Transverse colon (tissue), 4 donors: ENCODE results near the gene ZBTB40. TPM values are rescaled to one million over a fixed set of nuclear protein-coding genes. Genes with fewer than 3 reads are reported as not detected.

Experiments
- DNase-seq: peaks from one replicate; pipeline ENCODE4 v3.0.0-alpha.2; 2019
- H3K27ac ChIP-seq, 4 donors: fragments of 200-600 bp; sonication (generic); 2 replicates each; pipeline ENCODE4 v1.5.1; 2016 to 2018; ENCODE audit warnings: inconsistent platforms in 4 of 4
- H3K27me3 ChIP-seq: fragments of 200-600 bp; sonication (generic); 2 replicates; pipeline ENCODE4 v1.5.1; 2017; ENCODE audit warnings: inconsistent platforms
- H3K36me3 ChIP-seq, 4 donors: fragments of 200-600 bp; sonication (generic); 2 replicates each; pipeline ENCODE4 v1.5.1; 2017 to 2019; ENCODE audit warnings: inconsistent platforms in 4 of 4
- H3K4me1 ChIP-seq, 4 donors: fragments of 200-600 bp; sonication (generic); 2 replicates each; pipeline ENCODE4 v1.5.1; 2017 to 2020; ENCODE audit warnings: inconsistent platforms in 4 of 4
- H3K4me3 ChIP-seq, 4 donors: fragments of 200-600 bp; sonication (generic); 1 replicate in 1 of 4; 2 replicates in 3 of 4; pipeline versions ENCODE4 v1.5.1 to v1.6.1; 2017 to 2019; ENCODE audit warnings: inconsistent platforms in 4 of 4
- H3K9me3 ChIP-seq, 2 donors: fragments of 200-600 bp; sonication (generic); 2 replicates each; pipeline ENCODE4 v1.5.1; 2017 to 2019; ENCODE audit warnings: inconsistent platforms in 2 of 2
- EP300 ChIP-seq: sonication (generic); formaldehyde crosslinking; IDR thresholded peaks from one replicate; pipeline ENCODE4 v1.6.1; 2017; ENCODE audit warnings: antibody characterized with exemption, low read depth
- POLR2A ChIP-seq: fragments of 450-650 bp; IDR thresholded peaks from one replicate; pipeline ENCODE4 v1.6.1; 2016; ENCODE audit warnings: antibody characterized with exemption, mild to moderate bottlenecking, moderate library complexity
- POLR2AphosphoS5 ChIP-seq, 3 donors: sonication (generic); formaldehyde crosslinking; IDR thresholded peaks; one replicate each; pipeline ENCODE4 v1.6.1; 2016; ENCODE audit warnings: antibody characterized with exemption in 3 of 3
- WGBS, 2 donors: methylation state at CpG; one replicate each; pipeline ENCODE4 v1.1.5; 2018; ENCODE audit warnings: low coverage in 1 of 2; 5-methylcytosine and 5-hydroxymethylcytosine counted together
- in situ Hi-C, 4 donors: fragments of 200-750 bp; cut with MboI; loops; one replicate each; pipeline versions ENCODE4 v1.15.0 to v1.15.1; 2017; ENCODE audit warnings: low sequenced_read_pairs in 3 of 4, low pct_ligation_motif_present in 1 of 4, low pct_unique_long_range_greater_than_20kb in 1 of 4
- intact Hi-C: fragments of 100-400 bp; cut with DNase I; formaldehyde crosslinking; loops from one replicate; pipeline ENCODE4 v1.15.1; 2023; ENCODE audit warnings: low total_unique reads
- total RNA-seq, 4 donors: library from RNA; depleted of rRNA; stranded (reverse); fragments of >200 nt; gene quantifications; one replicate each; pipeline ENCODE4 v1.1.0, GENCODE V29; 2016
- TF ChIP-seq, protein P1 (sequence below), 5 experiments: fragments of 200-600 bp in 3 of 5; fragments of 450-650 bp in 2 of 5; sonication (generic) in 3 of 5; IDR thresholded peaks; 1 replicate in 2 of 5; 2 replicates in 3 of 5; pipeline ENCODE4 v1.5.1; 2016 to 2017; ENCODE audit warnings: antibody characterized with exemption in 5 of 5, inconsistent platforms in 3 of 5, mild to moderate bottlenecking in 2 of 5, moderate library complexity in 1 of 5

The ZBTB40 gene
- total RNA-seq, 4 donors from 2014 or later: 17.7 to 30.3 (median 21.1) TPM

DNA sequence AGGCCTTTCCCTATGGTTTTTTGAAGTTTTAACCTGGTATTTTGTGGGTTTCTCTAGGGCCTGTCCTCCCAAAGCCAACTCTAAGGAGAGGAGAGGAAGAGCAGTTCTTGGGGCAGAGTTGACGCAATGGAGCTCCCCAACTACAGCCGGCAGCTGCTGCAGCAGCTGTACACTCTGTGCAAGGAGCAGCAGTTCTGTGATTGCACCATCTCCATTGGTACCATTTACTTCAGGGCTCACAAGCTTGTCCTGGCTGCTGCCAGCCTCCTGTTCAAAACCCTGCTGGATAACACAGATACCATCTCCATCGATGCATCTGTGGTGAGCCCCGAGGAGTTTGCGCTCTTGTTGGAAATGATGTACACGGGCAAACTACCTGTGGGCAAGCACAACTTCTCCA, 38.2 kb downstream of the ZBTB40 start:
- Histone ChIP-seq H3K27me3 (no peaks in the 10 kb centered on the region), H3K36me3 (no peaks in the 10 kb centered on the region), H3K9me3 (peaks cover 0 to under 1% of the 10 kb centered on the region in 2 donors), H3K27ac (no peak overlapping the region), H3K4me3 (no peak overlapping the region), H3K4me1 (no peaks in the 10 kb centered on the region)
- in situ Hi-C loops: no loop called here
- intact Hi-C loops: no loop called here
- 92 to 100% methylated on average over 4 to 6 of the region's 6 CpGs for WGBS, 2 donors
- DNase-seq: no peak
- TF ChIP-seq, protein P1, sequence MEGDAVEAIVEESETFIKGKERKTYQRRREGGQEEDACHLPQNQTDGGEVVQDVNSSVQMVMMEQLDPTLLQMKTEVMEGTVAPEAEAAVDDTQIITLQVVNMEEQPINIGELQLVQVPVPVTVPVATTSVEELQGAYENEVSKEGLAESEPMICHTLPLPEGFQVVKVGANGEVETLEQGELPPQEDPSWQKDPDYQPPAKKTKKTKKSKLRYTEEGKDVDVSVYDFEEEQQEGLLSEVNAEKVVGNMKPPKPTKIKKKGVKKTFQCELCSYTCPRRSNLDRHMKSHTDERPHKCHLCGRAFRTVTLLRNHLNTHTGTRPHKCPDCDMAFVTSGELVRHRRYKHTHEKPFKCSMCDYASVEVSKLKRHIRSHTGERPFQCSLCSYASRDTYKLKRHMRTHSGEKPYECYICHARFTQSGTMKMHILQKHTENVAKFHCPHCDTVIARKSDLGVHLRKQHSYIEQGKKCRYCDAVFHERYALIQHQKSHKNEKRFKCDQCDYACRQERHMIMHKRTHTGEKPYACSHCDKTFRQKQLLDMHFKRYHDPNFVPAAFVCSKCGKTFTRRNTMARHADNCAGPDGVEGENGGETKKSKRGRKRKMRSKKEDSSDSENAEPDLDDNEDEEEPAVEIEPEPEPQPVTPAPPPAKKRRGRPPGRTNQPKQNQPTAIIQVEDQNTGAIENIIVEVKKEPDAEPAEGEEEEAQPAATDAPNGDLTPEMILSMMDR (IDR thresholded peaks at IDR 0.05): no peak
- TF ChIP-seq POLR2AphosphoS5 (IDR thresholded peaks at IDR 0.05) (no peak), POLR2A (no peak), EP300 (no peak)

DNA sequence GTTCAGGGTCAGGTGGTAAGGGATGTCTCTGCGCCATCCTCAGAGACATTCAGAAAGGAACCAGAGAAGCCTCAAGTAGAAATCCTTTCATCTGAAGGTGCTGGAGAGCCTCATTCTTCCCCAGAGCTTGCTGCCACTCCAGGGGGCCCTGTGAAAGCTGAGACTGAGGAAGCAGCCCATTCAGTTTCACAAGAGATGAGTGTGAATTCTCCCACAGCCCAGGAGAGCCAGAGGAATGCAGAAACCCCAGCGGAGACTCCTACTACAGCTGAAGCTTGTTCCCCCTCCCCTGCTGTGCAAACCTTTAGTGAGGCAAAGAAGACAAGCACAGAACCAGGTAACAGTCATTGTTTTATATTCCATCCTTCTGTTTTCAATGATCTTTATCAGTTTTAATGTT, 38.7 kb downstream of the ZBTB40 start:
- intact Hi-C loops: no loop called here
- Histone ChIP-seq H3K4me3 (no peak overlapping the region), H3K9me3 (no peaks in the 10 kb centered on the region), H3K36me3 (no peaks in the 10 kb centered on the region), H3K27me3 (no peaks in the 10 kb centered on the region), H3K4me1 (no peaks in the 10 kb centered on the region), H3K27ac (no peak overlapping the region)
- 92% methylated on average over 2 of the region's 2 CpGs; no CpG with 5 or more reads in 1 of the 2 donors for WGBS, 2 donors
- DNase-seq: no peak
- TF ChIP-seq POLR2AphosphoS5 (IDR thresholded peaks at IDR 0.05) (no peak), POLR2A (no peak), EP300 (no peak)
- TF ChIP-seq, protein P1 (IDR thresholded peaks at IDR 0.05): no peak
- in situ Hi-C loops: no loop called here

DNA sequence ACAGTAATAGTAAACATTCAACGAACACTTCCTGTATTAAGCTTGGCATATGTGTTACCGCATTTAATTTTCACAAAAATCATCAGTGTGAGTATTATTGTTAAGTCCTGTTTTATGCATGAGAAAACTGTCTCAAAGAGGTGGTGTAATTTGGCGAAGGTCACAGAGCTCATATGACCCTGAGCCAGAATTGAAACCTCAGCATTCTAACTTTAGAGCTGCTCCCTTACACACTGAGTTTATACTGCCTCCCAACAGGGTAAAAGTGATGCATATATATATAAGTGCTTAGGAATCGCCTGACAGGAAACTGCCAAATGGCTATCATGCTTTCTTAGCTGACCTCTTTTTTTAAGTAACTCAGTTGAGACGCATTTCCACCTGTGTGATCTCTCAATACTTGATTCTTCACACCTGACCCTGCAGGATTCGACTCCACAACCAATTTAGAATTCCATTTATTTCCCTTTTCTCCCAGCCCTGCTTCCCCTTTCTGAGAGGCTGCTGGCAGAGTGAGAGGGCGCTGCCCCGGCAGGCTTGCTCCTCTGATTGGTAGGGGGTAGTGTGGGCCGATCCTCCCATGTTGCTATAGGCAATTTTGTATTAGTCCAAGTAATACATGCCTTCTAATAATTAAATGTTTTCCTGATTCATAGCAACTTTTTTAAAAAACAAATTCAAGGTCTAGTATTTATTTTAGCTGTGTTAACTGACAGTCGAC, 40.5 kb downstream of the ZBTB40 start:
- DNase-seq: no peak
- Histone ChIP-seq H3K4me1 (no peaks in the 10 kb centered on the region), H3K9me3 (no peaks in the 10 kb centered on the region), H3K27ac (no peak overlapping the region), H3K27me3 (no peaks in the 10 kb centered on the region), H3K4me3 (no peak overlapping the region), H3K36me3 (no peaks in the 10 kb centered on the region)
- 82 to 87% methylated on average over 10 of the region's 10 CpGs for WGBS, 2 donors
- intact Hi-C loops (no loop called here), in situ Hi-C loops (no loop called here)
- TF ChIP-seq POLR2AphosphoS5 (IDR thresholded peaks at IDR 0.05) (no peak), POLR2A (no peak), EP300 (no peak)
- TF ChIP-seq, protein P1 (IDR thresholded peaks at IDR 0.05): no peak

DNA sequence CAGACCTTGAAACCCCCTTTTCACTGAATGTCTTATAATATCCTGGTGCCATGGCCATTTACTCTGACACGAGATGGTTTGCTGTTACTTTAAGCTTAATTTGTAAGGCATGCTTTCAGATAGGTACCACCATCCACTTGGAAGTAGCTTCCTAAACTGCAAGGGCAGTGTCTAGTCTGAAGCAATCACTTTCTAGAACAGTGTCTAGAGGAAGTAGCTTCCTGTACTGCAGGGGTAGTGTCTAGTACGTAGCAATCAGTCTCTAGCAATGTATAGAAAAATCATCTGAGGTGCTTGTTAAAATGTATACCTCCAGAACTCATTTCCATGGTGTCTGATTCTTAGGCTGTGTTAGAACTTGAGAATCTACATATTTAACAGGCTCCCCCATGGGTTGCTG, 42.5 kb downstream of the ZBTB40 start:
- Histone ChIP-seq H3K27ac (peak overlapping the region in 1 of 4 donors; percentile 5), H3K36me3 (no peaks in the 10 kb centered on the region), H3K4me3 (no peak overlapping the region), H3K4me1 (peaks cover 0 to under 1% (median 0%) of the 10 kb centered on the region in 4 donors), H3K27me3 (no peaks in the 10 kb centered on the region), H3K9me3 (no peaks in the 10 kb centered on the region)
- in situ Hi-C loops: no loop called here
- DNase-seq: no peak
- TF ChIP-seq, protein P1 (IDR thresholded peaks at IDR 0.05): no peak
- no peak for TF ChIP-seq POLR2AphosphoS5 (IDR thresholded peaks at IDR 0.05)
- no peak for TF ChIP-seq EP300
- no peak for TF ChIP-seq POLR2A
- 90 to 92% methylated on average over 2 of the region's 2 CpGs for whole genome bisulfite sequencing, 2 donors
- intact Hi-C loops: no loop called here
